Mesothelial cell of epicardium (in vitro differentiated cells): Measurements from ENCODE around the gene SMIM1. TPM values are rescaled to one million over a fixed set of nuclear protein-coding genes. Genes with fewer than 3 reads are reported as not detected.
"Not testable (repeated sequence)": the region's sequence is repeated elsewhere in the genome, so short reads cannot be mapped to it uniquely, and the experiment has no call there.

Experiments used
- DNase-seq, 2 experiments: peaks; one replicate each; pipeline ENCODE4 v3.0.0; 2021; ENCODE audit warnings: low spot score in 2 of 2; ENCODE audit not compliant: unreplicated experiment in 2 of 2
- H3K27ac Mint-ChIP-seq: 2 replicates; pipeline ENCODE4 v1.8.0; 2021; ENCODE audit warnings: mixed read lengths
- H3K27me3 Mint-ChIP-seq: 2 replicates; pipeline ENCODE4 v1.8.0; 2021; ENCODE audit warnings: low read depth, mixed read lengths
- H3K36me3 Mint-ChIP-seq: 2 replicates; pipeline ENCODE4 v1.8.0; 2021; ENCODE audit warnings: mixed read lengths
- H3K4me1 Mint-ChIP-seq: 2 replicates; pipeline ENCODE4 v1.8.0; 2021; ENCODE audit warnings: mixed read lengths
- H3K4me3 Mint-ChIP-seq: 2 replicates; pipeline ENCODE4 v1.8.0; 2021; ENCODE audit warnings: mild to moderate bottlenecking, moderate library complexity, mixed read lengths
- H3K9me3 Mint-ChIP-seq: 2 replicates; pipeline ENCODE4 v1.8.0; 2021; ENCODE audit warnings: mixed read lengths
- CTCF ChIP-seq: fragments of 200-600 bp; sonication (generic); IDR thresholded peaks from one replicate; pipeline ENCODE4 v1.5.0; 2021; ENCODE audit warnings: antibody characterized with exemption; ENCODE audit not compliant: unreplicated experiment
- total RNA-seq: library from RNA; stranded (reverse); gene quantifications from 3 replicates; pipeline ENCODE4 v1.2.1, GENCODE V29; 2021

The SMIM1 gene
- total RNA-seq, 1 donor from 2014 or later, result 11.6 TPM

GRCh38 chr1:3799976-3800685 is 27.6 kb downstream of the SMIM1 start:
- H3K27me3 Mint-ChIP-seq, result peaks cover 51% of the 10 kb centered on the region
- peaks cover 12% of the 10 kb centered on the region for H3K4me1 Mint-ChIP-seq
- no peak for TF ChIP-seq CTCF
- no peak overlapping the region for H3K27ac Mint-ChIP-seq
- peaks cover 4% of the 10 kb centered on the region for H3K9me3 Mint-ChIP-seq
- no peak overlapping the region for H3K4me3 Mint-ChIP-seq
- H3K36me3 Mint-ChIP-seq, result no peaks in the 10 kb centered on the region
- DNase-seq, result no peak

- H3K27ac Mint-ChIP-seq, H3K4me1 Mint-ChIP-seq, H3K36me3 Mint-ChIP-seq, H3K9me3 Mint-ChIP-seq, DNase-seq, H3K4me3 Mint-ChIP-seq: not testable (repeated sequence)
- peaks cover 51% of the 10 kb centered on the region for H3K27me3 Mint-ChIP-seq
Measured at GRCh38 chr1:3800795-3801194, 28.2 kb downstream of the SMIM1 start.

- Mint-ChIP-seq H3K4me1 (no peaks in the 10 kb centered on the region), H3K4me3 (no peak overlapping the region), H3K27ac (no peak overlapping the region), H3K27me3 (peaks cover 50% of the 10 kb centered on the region), H3K36me3 (no peaks in the 10 kb centered on the region), H3K9me3 (peaks cover 11% of the 10 kb centered on the region)
- no peak for TF ChIP-seq CTCF
- no peak for DNase-seq
Measured at GRCh38 chr1:3803905-3804626, 31.5 kb downstream of the SMIM1 start.

GRCh38 chr1:3804627-3804944 is 32.0 kb downstream of the SMIM1 start:
- H3K36me3 Mint-ChIP-seq, H3K27ac Mint-ChIP-seq, H3K4me1 Mint-ChIP-seq, H3K4me3 Mint-ChIP-seq, DNase-seq: not testable (repeated sequence)
- Mint-ChIP-seq H3K27me3 (peaks cover 48% of the 10 kb centered on the region), H3K9me3 (peaks cover 11% of the 10 kb centered on the region)

GRCh38 chr1:3805038-3805437 is 32.5 kb downstream of the SMIM1 start:
- TF ChIP-seq CTCF, result no peak
- H3K9me3 Mint-ChIP-seq, result peaks cover 11% of the 10 kb centered on the region
- H3K27ac Mint-ChIP-seq, result no peak overlapping the region
- no peaks in the 10 kb centered on the region for H3K36me3 Mint-ChIP-seq
- no peaks in the 10 kb centered on the region for H3K4me1 Mint-ChIP-seq
- DNase-seq, result no peak
- H3K27me3 Mint-ChIP-seq, result peaks cover 44% of the 10 kb centered on the region
- H3K4me3 Mint-ChIP-seq, result no peak overlapping the region

- no peaks in the 10 kb centered on the region for H3K36me3 Mint-ChIP-seq
- no peak overlapping the region for H3K27ac Mint-ChIP-seq
- H3K9me3 Mint-ChIP-seq, result peaks cover 6% of the 10 kb centered on the region
- DNase-seq, result no peak
- no peak overlapping the region for H3K4me3 Mint-ChIP-seq
- TF ChIP-seq CTCF, result no peak
- H3K4me1 Mint-ChIP-seq, result peaks cover 2% of the 10 kb centered on the region
- peaks cover 23% of the 10 kb centered on the region for H3K27me3 Mint-ChIP-seq
Measured at GRCh38 chr1:3807769-3808168, 35.2 kb downstream of the SMIM1 start.
